Skeletal muscle satellite cell (primary cell): ENCODE data around the gene IRX1.

ENCODE experiments used
- H3K27me3 ChIP-seq: 2 replicates; pipeline ENCODE4 v1.7.0; 2013; ENCODE audit warnings: low read length; ENCODE audit not compliant: control insufficient read depth, insufficient read depth
- H3K36me3 ChIP-seq: 2 replicates; pipeline ENCODE4 v1.7.0; 2013; ENCODE audit warnings: mild to moderate bottlenecking, control low read depth, low read length; ENCODE audit not compliant: insufficient read depth
- H3K4me1 ChIP-seq: 2 replicates; pipeline ENCODE4 v1.7.0; 2013; ENCODE audit warnings: low read length; ENCODE audit not compliant: control insufficient read depth, insufficient read depth
- H3K4me2 ChIP-seq: 2 replicates; pipeline ENCODE4 v1.7.0; 2013; ENCODE audit warnings: mild to moderate bottlenecking, low read length
- H3K4me3 ChIP-seq: 2 replicates; pipeline ENCODE4 v1.7.0; 2013; ENCODE audit warnings: low read length
- H3K9ac ChIP-seq: 2 replicates; pipeline ENCODE4 v1.7.0; 2013; ENCODE audit warnings: mild to moderate bottlenecking, low read depth, low read length, moderate library complexity
- H3K9me3 ChIP-seq: replicated peaks from 2 replicates; pipeline ENCODE4 v1.7.0; 2013; ENCODE audit warnings: mild to moderate bottlenecking, control low read depth, low read length

IRX1 gene

DNA sequence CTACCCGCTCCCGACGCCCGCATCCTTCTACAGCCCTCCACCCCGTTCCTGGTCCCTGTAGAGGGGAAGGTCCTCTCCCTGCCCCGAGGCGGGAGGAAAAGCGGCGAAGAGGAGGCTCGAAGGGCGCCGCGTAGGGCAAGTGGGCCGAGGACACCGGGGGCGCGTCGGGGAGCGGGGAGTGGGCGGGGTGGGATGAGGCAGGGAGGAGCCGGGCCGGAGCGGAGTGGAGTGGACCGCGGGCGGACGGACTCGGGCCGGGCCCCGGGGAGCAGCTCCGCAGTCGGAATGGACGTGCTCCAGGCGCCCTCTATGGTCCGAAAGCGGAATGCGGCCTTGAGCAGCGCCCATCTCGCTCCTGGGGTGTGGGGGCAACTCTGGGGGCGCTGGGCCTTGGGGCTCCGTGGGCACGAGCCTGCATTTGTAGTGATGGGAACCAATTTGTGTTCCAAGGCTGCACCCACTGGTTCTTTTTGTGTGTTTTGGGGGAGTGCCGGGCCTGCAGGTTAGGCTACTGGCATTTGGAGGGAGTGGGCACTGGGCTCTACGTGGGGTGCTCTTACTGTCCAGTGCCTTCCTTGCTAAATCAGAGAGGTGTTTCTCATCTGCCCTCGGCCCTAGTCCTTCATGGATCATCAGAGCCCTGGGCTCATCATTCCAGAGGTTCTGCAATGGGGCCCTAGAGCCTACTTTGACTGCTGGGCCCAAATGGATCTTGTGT lies 7.3 kb downstream of the IRX1 start:
- Histone ChIP-seq H3K36me3 (no peaks in the 10 kb centered on the region), H3K4me3 (no peak overlapping the region), H3K9me3 (no peaks in the 10 kb centered on the region), H3K27me3 (peaks cover 30% of the 10 kb centered on the region), H3K4me2 (no peak overlapping the region), H3K9ac (no peak overlapping the region), H3K4me1 (no peaks in the 10 kb centered on the region)

DNA sequence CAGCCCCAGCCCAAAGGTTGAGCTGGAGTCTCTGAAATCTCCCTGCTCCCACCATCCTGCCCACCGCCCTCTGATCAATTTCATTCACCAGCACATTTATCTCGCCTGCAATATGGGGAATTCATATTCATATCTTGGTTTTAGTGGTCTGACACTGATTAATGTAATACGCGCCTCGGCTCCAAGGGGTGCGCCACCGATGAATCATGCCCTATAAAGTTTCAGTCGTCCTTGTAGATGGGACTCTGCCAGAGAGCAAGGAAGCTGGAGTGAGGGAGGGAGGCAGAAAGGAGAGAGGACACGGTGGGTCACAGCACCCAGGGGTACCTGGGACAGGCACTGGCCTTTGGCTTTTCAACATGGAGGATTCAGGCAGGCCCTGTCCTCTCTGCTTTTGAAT lies 8.9 kb downstream of the IRX1 start:
- Histone ChIP-seq H3K9me3 (no peaks in the 10 kb centered on the region), H3K27me3 (peaks cover 25% of the 10 kb centered on the region), H3K9ac (no peak overlapping the region), H3K4me3 (no peak overlapping the region), H3K4me1 (no peaks in the 10 kb centered on the region), H3K36me3 (no peaks in the 10 kb centered on the region), H3K4me2 (no peak overlapping the region)

DNA sequence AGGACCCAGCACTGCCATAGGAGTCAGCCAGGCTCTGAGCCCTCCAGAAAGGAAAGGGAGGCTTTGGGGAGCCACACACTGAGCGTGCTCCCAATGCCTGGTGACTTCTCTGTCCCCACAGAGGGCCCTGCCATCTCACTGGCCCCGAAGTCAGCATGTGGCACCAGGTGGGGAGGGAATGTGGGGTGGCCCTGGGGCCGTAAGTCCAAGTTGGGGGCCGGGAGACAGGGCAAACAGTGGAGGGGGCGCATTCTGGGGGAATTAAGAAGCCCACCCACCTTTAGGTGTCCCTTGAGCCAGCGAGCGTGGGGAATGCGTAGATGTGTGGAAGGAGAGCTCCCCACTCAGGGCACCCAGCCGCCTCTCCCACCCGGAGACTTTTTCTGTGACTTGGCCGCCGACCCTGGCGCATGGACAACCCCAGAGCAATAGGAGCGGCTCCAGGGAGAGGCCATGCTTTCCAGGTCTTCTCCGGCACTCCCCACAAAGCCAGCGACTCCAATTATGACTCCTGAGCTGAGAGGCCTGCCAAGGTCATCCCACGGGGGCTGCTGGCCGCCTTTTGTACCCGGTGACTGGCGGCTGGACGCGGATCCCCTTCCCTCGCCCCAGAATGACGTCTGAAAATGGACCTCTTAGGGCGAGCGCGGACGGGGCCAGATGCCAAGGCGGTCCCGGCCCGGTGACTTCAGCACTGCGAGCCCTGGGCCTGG lies 9.8 kb downstream of the IRX1 start:
- Histone ChIP-seq H3K9ac (no peak overlapping the region), H3K4me1 (no peaks in the 10 kb centered on the region), H3K36me3 (no peaks in the 10 kb centered on the region), H3K9me3 (no peaks in the 10 kb centered on the region), H3K4me3 (no peak overlapping the region), H3K27me3 (peaks cover 16% of the 10 kb centered on the region), H3K4me2 (no peak overlapping the region)

DNA sequence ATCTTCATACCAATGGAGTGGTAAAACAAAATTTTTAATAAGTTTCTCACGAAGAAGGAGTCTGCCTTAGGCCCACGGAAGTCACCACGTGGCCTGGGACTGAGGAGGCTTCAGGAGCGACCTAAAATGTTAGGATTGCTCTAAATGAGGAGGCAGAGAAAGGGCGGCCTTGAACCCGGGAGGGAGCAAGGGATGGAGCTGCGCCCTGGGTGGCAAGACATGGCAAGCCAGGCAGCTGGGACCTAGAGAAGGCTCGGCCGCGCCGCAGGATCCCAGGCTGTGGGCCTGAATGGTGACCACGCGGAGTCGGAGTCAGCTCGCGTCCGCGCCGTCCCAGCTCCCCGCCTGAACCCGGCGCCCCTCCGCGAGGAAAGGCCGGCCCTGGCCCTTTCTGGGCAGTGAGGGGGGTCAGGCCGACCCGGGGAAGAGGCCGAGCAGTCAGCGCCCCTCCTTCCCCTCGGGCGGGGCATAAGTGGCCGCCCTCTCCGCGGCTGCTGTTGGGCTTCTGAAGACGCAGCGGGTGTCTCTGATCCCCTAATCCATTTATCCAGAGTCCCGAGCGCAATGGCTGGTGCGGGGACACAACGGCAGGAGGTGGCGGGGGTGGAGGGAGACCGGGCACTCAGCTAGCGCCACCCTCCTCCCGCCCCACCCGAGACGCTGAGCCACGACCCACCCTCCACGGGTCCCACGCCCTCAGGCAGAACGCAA lies 10.6 kb downstream of the IRX1 start:
- no peak overlapping the region for H3K4me3 ChIP-seq
- H3K9ac ChIP-seq = no peak overlapping the region
- peaks cover 13% of the 10 kb centered on the region for H3K27me3 ChIP-seq

DNA sequence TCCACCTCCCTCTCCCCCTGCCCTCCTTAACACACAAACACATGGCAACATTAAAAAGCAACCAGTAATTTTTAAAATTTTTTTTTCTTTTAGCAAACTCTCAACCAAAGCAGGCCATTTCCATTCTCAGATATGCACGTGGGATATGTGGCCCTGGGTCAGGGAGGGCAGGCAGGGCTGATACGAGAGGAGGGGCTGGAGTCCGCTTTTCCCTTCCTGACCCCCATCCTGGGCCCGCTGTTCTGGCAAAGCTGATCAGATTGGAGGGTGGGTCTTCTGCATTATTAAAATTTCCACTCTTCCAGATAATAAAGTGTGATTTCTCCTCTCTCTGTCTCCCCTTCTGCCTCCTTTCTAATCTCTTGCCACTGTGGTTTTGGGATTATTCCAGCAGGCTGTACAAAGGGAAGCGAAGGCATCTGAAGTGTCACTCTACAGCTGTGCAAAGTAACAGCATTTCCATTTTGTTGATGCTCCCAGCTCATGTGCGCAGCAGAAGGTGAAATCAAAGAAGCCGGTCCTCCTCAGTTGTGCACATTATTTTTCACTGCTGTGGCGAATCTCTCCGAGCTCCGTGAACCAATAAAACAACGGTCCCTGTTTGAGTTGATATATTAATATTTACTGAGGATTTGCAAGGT lies 12.0 kb downstream of the IRX1 start:
- no peak overlapping the region for H3K4me3 ChIP-seq
- no peaks in the 10 kb centered on the region for H3K36me3 ChIP-seq
- H3K4me2 ChIP-seq = no peak overlapping the region
- H3K9me3 ChIP-seq = no peaks in the 10 kb centered on the region
- no peaks in the 10 kb centered on the region for H3K27me3 ChIP-seq
- H3K9ac ChIP-seq = no peak overlapping the region
- no peaks in the 10 kb centered on the region for H3K4me1 ChIP-seq

More for the DNA sequence above, 10.6 kb downstream of the IRX1 start:
- Histone ChIP-seq H3K4me1 (no peaks in the 10 kb centered on the region), H3K9me3 (no peaks in the 10 kb centered on the region), H3K4me2 (no peak overlapping the region), H3K36me3 (no peaks in the 10 kb centered on the region)

DNA sequence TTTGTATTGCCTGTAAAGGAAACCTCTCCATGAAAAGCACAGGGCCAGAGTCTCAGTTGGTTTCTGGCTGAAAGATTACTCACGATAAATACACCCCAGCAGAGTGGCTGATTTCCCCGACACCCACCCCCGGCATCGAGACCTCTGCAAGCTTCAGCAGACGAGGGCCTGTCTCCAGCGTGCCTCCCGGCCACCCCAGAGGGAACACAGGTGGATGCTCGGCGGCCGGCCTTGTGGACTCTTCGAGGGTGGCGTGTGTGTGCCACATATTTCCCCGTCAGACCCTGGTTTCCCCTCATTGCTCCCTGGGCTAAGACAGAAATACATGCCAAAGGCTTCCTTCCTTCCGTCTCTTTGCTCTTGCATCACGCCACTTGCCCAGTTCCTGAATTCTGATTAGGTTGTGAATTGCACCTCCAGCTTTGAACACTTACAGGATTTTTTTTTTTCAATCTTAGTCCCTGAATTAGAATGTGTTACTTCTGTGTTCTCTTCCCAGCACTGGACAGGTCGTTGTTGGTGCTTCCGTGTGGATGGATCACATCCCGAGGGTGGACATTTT lies 13.6 kb downstream of the IRX1 start:
- Histone ChIP-seq H3K9ac (no peak overlapping the region), H3K9me3 (no peaks in the 10 kb centered on the region), H3K4me3 (no peak overlapping the region), H3K36me3 (no peaks in the 10 kb centered on the region), H3K27me3 (no peaks in the 10 kb centered on the region), H3K4me2 (no peak overlapping the region), H3K4me1 (no peaks in the 10 kb centered on the region)

DNA sequence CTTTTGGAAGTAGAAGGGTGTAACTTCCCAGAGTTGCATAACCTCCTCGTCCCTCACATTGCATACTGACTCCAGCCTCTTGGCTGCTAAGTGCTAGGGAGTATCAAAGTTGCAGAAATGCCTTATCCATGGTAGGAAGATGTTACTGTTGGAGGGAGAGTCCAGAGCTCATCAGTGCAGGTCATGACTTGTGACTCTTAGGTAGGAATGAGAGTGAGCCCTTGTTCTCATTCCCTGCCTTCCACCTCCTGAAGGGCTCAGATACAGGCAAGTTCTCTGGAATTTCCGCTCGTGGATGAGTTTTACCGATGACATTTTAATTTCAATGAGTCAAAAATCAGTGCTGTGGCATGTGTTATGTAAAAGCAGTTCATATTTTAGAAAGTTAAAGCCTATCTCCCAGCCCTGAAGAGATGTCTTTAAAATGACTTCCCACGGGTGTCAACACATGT lies 17.0 kb downstream of the IRX1 start:
- H3K4me1 ChIP-seq = no peaks in the 10 kb centered on the region
- H3K27me3 ChIP-seq = no peaks in the 10 kb centered on the region
- no peaks in the 10 kb centered on the region for H3K9me3 ChIP-seq
- H3K36me3 ChIP-seq = no peaks in the 10 kb centered on the region
- H3K9ac ChIP-seq = no peak overlapping the region
- no peak overlapping the region for H3K4me3 ChIP-seq
- no peak overlapping the region for H3K4me2 ChIP-seq

DNA sequence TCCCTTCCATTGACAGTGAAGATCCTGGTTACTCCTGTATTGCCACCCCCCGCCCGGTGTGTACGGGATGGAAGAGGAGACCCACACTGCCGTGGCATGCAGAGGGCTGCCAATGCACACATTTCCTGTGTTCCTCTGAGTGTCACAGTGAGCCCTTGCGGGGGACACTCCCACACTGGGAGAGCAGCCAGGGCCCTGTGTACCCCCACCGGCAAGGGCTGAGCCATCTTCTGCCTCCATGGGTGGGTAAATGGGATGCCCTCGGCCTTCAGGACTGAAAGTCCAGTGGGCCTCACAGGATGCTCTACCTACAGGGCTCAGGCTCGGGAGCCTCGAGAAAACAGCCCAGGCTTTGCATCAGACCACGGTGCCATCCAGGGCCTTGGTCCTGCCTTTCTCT lies 18.1 kb downstream of the IRX1 start:
- Histone ChIP-seq H3K27me3 (no peaks in the 10 kb centered on the region), H3K4me2 (no peak overlapping the region), H3K4me1 (no peaks in the 10 kb centered on the region), H3K4me3 (no peak overlapping the region), H3K9me3 (no peaks in the 10 kb centered on the region), H3K9ac (no peak overlapping the region), H3K36me3 (no peaks in the 10 kb centered on the region)

DNA sequence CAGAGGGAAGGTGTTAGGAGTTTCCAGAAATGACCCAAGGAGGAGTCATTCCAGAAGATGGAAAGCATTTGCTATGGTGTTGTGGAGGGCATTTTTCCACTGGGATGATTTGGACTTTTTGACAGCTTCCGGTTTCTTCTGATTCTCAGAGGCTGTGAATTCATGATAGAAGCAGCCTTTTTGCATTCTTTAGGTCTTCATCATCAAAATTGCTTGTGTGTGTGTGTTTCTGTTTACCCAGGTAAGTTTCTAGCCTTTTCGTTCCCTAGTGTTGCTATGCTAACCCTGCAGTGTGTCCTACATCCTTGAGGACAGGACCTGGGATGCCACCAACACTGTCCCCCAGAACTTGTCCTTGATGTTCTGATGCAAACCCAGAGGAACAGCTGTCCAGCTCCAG lies 19.6 kb downstream of the IRX1 start:
- H3K9me3 ChIP-seq = no peaks in the 10 kb centered on the region
- no peaks in the 10 kb centered on the region for H3K4me1 ChIP-seq
- no peak overlapping the region for H3K4me3 ChIP-seq
- H3K27me3 ChIP-seq = no peaks in the 10 kb centered on the region
- H3K4me2 ChIP-seq = no peak overlapping the region
- H3K9ac ChIP-seq = no peak overlapping the region
- no peaks in the 10 kb centered on the region for H3K36me3 ChIP-seq

DNA sequence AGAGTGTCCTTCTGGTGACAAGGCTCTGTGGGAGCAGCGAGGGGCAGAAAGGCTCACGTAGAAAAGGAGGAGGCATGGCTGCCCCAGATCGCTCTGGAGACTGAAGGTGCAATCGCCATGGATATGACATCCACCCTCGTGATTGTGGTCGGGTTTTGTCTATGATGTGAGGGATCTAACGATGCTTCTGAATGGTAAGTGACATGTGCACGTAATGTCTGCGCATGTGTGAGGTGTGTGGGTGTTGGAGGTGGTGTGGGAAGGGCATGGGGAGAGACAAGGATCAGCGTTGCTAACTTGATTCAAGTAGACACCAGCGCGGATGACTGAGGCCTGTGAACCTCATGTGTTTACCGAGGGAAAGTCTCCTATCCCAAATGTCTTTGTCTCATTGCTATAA lies 20.2 kb downstream of the IRX1 start:
- Histone ChIP-seq H3K36me3 (no peaks in the 10 kb centered on the region), H3K27me3 (no peaks in the 10 kb centered on the region), H3K4me2 (no peak overlapping the region), H3K9ac (no peak overlapping the region), H3K9me3 (no peaks in the 10 kb centered on the region), H3K4me1 (no peaks in the 10 kb centered on the region), H3K4me3 (no peak overlapping the region)

DNA sequence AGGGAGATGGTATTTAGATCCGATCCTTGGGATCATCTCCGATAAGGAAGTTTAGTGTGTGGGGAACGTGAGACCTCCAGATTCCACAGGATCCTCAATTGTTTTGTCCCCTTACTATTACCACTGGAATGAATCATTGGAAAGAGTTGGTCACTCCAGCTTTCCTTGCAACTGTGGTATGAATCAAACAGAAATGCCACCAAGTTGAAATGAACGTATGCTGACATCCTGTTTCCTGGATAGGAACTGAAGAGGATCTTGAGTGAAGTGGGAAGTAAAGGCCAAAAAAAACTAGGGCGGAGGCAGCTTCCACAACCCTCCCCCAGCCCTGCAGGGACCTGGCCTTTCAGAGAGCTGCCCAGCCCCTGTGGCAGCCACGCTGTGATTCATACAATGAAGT lies 23.9 kb downstream of the IRX1 start:
- H3K9me3 ChIP-seq = peaks cover 2% of the 10 kb centered on the region
- H3K36me3 ChIP-seq = no peaks in the 10 kb centered on the region
- no peaks in the 10 kb centered on the region for H3K4me1 ChIP-seq
- no peaks in the 10 kb centered on the region for H3K27me3 ChIP-seq
- no peak overlapping the region for H3K4me3 ChIP-seq
- no peak overlapping the region for H3K9ac ChIP-seq
- H3K4me2 ChIP-seq = no peak overlapping the region
